WTC11 (cell line): ENCODE measurements around the gene STRA8.

Experiments
- AR ChIP-seq: fragments of 250-450 bp; sonication (Bioruptor Pico); IDR thresholded peaks from 2 replicates; pipeline ENCODE4 v1.9.0; 2021; ENCODE audit warnings: mild to moderate bottlenecking
- CREB1 ChIP-seq: sonication (generic); formaldehyde crosslinking; IDR thresholded peaks from 2 replicates; pipeline ENCODE4 v1.8.0; 2023; ENCODE audit warnings: mild to moderate bottlenecking, missing genetic modification reagents
- CTCF ChIP-seq: fragments of 200-600 bp; IDR thresholded peaks from 2 replicates; pipeline ENCODE4 v1.8.0; 2022; ENCODE audit warnings: antibody characterized with exemption
- EMX1 ChIP-seq: fragments of 250-450 bp; sonication (Bioruptor Pico); IDR thresholded peaks from 2 replicates; pipeline ENCODE4 v1.8.0; 2021; ENCODE audit warnings: mild to moderate bottlenecking
- MAX ChIP-seq: sonication (generic); formaldehyde crosslinking; IDR thresholded peaks from 2 replicates; pipeline ENCODE4 v1.8.0; 2022; ENCODE audit warnings: mild to moderate bottlenecking, missing genetic modification reagents
- MXD4 ChIP-seq: fragments of 250-450 bp; sonication (Bioruptor Pico); IDR thresholded peaks from 2 replicates; pipeline ENCODE4 v1.8.0; 2021; ENCODE audit warnings: mild to moderate bottlenecking, moderate library complexity, borderline replicate concordance
- SMAD3 ChIP-seq: sonication (generic); formaldehyde crosslinking; IDR thresholded peaks from 2 replicates; pipeline ENCODE4 v1.8.0; 2022; ENCODE audit warnings: missing genetic modification reagents, mild to moderate bottlenecking, borderline replicate concordance
- SP1 ChIP-seq: sonication (generic); formaldehyde crosslinking; conservative IDR thresholded peaks from 2 replicates; pipeline ENCODE4 v1.8.1; 2022; ENCODE audit warnings: missing genetic modification reagents
- TP53 ChIP-seq: sonication (generic); formaldehyde crosslinking; IDR thresholded peaks from 2 replicates; pipeline ENCODE4 v1.8.1; 2023; ENCODE audit warnings: mild to moderate bottlenecking, missing genetic modification reagents

GRCh38 chr7:135273581-135273980 lies 39.9 kb downstream of the STRA8 start:
- TF ChIP-seq SP1 (CRISPR knock-in tag) (no peak), CTCF (no peak), TP53 (CRISPR knock-in tag) (no peak), MAX (no peak), AR (no peak), EMX1 (CRISPR knock-in tag) (no peak), SMAD3 (CRISPR knock-in tag) (no peak), CREB1 (CRISPR knock-in tag) (no peak), MXD4 (no peak)
